ENCODE data around the gene CD8B.
"Not testable (repeated sequence)": the region's sequence is repeated elsewhere in the genome, so short reads cannot be mapped to it uniquely, and the experiment has no call there.

Gene CD8B

DNA sequence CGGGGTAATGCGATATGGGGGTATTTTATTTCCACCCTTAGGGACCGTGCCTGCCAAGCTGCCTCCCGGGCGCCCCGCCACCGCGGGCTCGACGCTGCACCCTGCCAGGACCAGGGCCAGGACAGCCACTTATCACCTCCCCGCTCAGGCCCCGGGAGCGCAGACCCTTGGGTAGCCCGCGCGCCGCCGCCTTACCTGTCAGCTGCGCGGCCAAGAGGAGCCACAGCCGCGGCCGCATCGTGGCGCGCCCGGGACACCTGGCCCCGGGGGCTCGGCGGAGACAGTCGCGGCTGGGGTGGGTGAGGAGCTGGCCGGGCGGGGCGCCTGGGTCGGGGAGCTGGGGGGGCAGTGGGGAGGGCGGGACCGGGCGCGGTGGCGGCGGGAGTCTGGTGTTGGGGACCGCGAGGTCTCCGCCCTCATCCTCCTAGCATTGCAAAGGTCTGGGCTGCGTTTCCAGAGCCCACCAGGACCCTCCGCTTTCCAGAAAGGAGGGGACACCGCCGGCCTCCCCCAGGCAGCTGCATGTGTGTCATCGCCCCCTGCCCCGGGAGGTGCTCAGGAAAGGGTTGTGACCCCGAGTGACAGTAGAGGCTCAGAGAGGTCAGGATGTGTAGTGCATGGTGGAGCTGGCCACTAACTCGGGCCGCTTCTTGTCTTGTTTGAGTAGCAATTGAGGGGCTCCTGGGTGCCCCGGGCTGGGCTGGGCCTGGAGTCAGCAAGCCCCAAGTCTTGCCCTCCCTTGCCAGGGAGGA is at the start of gene CD8B:
CD8B (minus strand) TSS at position 259 of the 752 bp plus-strand sequence; CDS start at position 238, 21 bp downstream.
- DNase-seq (ENCODE audit: low spot score) = not testable (repeated sequence)

DNA sequence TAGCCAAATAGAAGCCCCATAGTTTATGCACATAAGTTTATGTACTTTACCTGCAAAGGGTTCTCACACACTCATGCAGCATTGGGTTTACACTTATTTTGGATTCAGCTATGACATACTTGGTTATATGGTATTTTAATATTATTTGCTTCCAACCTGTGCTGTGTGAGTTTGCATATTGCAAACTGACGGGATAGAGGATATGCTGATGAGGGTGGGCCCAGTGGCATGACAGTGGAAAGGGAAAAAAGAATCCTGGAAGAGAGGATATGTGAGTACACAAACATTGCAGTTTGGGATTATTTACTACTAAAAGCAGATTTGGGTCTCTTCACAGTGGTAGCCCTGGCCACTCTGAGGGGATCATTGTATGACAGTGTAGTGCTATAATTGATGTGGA is 44.2 kb upstream of the CD8B start:
- DNase-seq (ENCODE audit: low spot score) = not testable (repeated sequence)

DNA sequence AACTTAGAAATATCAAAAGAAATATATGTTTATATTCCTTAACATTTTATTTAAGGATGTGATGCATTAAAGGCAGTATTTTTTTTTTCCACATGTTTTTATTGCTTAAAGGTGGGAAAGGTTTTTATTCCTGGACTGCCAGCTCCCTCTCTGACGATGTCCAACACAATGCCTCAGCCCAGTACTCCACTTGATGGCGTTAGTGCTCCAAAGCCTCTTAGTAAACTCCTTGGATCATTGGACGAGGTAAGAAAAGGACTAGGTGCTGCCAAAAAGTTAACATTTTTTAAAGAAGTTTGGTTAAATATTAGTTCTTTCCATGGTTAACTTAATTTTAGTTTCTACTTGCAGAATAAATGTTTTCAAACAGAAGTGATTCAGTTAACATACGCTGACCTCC is 39.0 kb upstream of the CD8B start:
- DNase-seq (ENCODE audit: low spot score) = not testable (repeated sequence)

DNA sequence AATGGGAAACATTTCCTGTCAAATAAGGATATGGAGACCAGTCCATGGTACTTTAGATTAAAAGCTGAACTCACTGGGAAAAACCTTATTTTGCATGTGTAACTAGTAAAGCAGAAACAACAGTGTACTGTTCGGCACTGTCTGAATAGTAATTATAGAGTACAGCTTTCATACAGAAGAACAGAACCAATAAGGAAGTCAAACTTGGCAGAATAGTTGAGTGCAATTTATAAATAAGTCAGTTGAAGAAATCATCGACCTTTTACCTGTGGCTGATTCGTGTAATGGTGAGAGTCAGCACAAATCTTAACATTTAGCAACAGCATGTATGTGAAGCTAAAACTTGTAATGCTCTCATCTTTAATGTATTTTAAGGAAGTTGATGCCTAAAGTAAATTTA is 24.3 kb upstream of the CD8B start:
- not testable (repeated sequence) for DNase-seq (ENCODE audit: low spot score)

DNA sequence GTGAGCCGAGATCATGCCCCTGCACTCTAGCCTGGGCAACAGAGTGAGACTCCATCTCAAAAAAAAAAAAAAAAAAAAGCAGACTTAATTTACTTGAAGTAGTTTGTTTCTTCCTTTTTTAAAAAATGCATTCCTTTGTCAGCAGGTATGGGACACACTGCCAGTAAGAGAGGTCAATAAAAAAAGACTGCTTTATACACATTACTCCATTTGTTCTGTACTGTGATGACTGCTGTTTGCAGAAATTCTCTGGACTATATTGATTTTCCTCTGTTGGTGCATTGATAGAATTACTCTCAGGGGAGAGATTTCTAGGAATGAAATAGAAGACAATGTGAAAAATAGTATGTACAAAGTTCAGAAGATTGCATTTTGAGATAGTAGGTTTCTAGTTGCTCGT is 21.2 kb upstream of the CD8B start:
- not testable (repeated sequence) for DNase-seq (ENCODE audit: low spot score)

DNA sequence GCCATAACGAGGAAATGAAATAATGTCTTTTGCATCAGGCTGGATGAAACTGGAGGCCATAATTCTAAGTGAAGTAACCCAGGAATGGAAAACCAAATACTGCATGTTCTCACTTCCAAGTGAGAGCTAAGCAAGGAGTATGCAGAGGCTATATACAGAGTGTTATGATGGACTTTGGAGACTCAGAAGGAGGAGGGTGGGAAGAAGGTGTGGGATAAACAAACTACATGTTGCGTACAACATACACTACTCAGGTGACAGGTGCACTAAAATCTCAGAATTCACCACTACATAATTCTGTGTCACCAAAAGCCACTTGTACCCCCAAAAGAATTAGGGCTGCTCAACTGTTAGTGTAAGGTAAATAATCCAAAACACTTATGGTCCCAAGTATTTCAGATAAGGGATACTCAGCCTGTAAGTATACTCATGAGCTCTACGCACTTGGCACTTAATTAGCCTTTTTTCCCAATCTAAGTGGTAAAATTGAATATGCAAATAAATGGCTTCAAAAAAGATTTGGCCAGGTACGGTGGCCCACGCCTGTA is 20.5 kb upstream of the CD8B start:
- DNase-seq (ENCODE audit: low spot score) = not testable (repeated sequence)

DNA sequence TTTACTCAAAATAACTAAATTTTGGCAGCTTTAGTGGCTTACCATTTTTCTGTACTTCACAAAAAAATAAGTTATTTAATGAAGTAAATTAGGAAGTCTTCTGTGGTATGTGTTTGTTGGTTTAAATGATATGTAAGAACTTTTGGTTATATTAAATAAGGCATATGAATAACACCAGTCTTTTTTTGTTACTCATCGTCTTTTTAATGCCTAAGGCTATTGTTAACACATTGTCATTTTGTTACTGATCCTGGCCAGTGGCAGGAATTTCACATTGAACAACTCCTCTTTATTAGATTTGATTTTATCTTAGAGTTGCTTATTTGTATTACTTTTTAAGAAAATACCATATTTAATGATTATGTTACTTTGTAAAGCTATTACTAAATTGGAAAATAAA is 17.3 kb upstream of the CD8B start:
- not testable (repeated sequence) for DNase-seq (ENCODE audit: low spot score)

DNA sequence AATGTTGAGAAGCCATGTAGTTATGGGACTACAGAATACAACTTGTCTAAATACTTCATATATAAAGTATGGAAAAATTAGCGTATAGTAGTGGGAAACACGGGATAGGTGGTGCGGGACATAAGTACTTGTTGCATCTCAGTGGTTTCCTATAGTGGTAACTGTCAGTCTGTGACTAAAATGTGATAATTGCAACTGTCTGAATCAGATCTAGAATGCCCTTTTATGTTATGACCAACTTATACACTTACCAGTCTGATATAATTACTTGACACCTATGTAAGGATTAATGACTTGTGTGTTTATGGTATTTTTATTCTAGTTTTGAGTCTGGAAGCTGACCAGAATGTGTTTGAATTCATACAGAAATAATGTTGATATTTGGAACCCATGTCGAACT is 9.3 kb upstream of the CD8B start:
- not testable (repeated sequence) for DNase-seq (ENCODE audit: low spot score)

DNA sequence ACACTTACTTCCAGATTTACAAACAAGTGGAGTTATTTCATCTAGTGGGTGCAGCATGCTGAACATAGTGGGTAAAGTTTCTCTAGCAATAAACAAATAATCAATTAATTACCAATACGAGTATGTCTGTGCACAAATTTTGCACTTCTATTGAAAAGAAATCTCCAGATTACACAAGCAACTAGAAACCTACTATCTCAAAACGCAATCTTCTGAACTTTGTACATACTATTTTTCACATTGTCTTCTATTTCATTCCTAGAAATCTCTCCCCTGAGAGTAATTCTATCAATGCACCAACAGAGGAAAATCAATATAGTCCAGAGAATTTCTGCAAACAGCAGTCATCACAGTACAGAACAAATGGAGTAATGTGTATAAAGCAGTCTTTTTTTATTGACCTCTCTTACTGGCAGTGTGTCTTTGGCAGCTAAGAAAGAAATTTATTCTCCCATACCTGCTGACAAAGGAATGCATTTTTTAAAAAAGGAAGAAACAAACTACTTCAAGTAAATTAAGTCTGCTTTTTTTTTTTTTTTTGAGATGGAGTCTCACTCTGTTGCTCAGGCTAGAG is 7.3 kb upstream of the CD8B start:
- not testable (repeated sequence) for DNase-seq (ENCODE audit: low spot score)

DNA sequence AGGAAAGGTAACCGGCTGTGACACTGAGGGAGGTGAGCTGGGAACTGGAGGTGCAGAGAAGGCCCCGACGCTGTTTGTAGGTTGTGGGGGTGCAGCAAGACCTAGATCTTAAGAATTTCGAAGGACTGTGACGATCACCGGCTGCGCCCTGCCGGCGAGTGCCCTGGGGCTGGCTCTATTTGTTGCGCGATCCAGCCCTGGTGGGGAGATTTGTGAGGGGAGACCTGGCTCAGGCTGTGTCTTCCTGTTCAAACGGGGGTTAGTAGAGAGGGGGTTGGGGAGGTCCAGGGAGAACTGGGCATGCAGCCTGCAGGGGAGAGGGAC is 656 bp upstream of the CD8B start:
- not testable (repeated sequence) for DNase-seq (ENCODE audit: low spot score)

DNA sequence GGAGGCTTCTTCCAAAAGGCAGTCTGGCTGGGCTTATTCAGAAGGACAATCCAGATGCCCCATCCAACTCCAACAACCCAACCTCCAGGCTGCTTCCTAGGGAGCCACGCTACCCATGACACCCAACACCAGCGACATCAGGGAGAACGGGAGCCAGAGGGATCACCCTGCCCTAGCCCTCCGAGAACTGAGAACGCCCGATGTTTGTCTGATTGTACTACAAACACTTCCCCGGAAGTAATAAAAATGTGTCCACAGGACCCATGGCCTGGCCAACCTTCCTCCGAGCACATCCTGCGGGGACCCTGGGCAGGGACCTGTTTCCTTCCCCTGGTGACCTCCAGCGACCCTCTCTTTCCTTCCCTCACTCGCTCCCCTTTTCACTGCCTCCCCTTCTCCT is 511 bp downstream of the CD8B start:
- not testable (repeated sequence) for DNase-seq (ENCODE audit: low spot score)

DNA sequence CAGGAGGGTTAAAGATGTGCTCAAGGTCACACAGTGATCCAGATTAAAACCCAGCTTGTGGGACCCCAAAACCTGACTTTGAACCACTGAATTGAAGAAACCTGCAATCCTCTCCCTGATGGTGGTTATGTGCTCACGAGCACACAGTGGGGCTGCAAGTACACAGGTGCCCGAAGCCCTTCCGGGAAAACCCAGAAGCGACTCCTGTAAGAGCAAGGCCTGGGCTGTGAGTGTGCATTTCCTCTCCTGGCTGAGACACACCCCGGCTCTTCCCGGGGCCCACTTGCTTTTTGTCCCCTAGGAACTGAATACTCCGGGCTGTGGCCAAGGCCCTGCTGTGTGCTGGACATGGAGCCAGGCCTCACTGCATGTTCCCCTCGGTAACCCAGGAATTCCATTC is 1.1 kb downstream of the CD8B start:
- not testable (repeated sequence) for DNase-seq (ENCODE audit: low spot score)

DNA sequence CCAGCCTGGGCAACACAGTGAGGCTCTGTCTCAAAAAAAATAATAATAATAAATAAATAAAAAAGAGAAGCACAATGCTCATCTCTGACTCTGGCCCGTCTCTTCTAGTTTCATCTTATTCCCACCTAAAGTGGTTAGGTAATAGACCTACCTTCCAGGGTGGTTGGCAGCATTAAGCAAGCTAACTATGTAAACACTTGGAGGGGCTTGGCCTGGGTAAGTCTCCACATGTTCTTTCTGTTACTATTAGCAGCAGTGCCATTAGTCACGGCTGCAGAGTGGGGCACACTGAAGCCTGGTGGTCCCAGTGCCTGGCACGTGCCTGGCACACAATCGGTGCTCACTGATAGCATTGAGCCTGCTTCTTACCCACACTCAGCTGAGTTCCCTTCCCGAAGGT is 4.0 kb downstream of the CD8B start:
- DNase-seq (ENCODE audit: low spot score) = not testable (repeated sequence)

DNA sequence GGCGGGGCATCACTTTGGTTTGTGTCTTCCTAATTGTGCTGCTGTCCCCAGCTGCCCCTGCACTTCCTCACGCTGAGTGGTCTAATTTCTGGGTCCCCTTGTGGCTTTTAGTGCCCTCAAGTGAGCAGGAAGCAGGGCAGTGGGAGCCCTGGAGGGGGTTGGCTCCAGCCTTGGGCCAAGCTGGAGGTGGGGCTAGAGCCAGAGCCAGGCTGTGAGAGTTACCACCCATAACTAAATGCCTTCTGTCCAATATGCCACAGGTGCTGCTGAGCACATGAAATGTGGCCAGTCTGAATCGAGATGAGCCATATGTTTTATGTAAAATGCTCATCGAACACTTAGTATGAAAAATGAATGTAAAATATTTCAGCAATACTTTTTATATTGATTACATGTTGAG is 5.2 kb downstream of the CD8B start:
- DNase-seq (ENCODE audit: low spot score) = not testable (repeated sequence)

DNA sequence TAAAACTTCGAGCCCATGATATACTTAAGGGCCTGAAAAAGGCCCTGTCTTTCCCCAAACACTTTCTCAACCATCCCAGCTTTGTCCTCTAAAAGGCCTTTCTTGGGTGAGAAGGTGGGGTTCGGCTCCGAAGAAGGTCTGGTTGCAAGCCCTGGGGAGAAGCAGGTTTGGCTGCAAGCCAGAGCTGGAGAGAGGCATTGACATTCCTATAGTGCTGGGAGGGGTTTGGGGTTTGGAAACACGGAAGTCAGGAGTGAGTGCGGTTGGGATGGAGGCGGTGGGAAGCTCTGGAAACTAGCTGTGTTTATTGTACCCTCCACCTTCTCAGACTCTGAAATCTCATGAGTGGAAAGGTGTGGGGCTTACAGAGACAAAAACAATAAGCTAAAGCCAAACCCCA is 5.7 kb downstream of the CD8B start:
- DNase-seq (ENCODE audit: low spot score) = not testable (repeated sequence)

DNA sequence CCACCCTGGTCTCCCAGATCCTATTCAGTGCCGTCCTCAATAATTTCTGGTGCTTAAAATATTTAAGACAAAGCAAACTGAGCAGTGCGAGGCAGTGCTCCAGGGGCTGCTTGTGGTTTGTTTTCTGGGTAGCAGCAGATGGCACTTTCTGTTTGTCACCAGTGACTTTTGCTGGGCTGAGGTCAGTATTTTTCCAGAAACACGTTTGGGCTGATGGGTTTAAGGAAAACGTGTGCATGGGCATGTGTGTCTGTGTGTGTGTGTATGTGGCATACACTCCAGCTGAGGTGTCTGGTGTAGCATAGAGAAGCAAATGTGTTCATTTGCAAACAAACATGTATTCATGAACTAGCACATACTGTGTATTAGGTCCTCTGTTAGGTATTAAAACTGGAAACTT is 10.1 kb downstream of the CD8B start:
- DNase-seq (ENCODE audit: low spot score) = not testable (repeated sequence)

DNA sequence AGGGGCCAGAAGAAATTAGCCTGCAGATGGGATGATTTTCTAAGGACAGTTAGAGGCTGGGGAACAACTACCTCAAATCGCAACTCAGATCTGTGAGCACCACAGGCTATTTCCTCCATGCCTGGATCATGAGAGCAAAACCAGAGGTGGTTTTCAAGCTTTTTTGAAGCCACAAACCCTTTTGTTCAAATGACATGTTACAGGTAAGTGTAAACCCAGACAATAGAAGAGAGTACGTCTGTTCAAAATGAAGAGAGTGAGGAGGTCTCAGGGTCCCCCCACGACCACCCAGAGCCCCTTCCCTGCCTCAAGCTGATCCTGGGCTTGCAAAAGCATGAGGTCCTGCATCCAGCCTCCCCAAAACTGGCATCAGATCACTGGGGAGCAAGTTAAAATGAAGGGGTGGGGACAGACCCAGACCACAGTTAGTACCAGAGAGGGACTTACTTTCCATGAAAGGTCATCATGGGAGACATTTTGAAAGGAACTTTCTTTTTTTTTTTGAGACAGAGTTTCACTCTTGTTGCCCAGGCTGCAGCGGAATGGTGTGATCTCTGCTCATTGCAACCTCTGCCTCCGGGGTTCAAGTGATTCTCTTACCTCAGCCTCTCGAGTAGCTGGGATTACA is 19.0 kb downstream of the CD8B start:
- not testable (repeated sequence) for DNase-seq (ENCODE audit: low spot score)

DNA sequence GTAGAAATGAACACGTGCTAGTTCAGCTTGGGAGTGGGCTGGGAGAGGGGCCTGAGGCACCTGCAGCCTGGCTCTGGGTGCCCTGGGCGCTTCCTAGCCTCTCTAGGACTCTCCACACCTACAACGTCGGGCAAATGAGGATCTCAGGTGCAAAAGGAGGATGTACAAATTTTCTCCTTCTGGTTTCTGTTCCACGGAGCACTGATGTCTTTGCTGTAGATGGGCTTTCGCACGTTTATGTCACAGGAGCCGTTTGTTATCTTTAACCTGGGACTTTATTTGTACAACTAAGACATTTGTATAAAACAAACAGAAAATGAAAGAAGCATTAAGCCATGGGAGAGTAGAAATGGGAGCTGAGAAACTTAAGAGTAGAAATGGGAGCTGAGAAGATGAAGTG is 20.4 kb downstream of the CD8B start:
- DNase-seq (ENCODE audit: low spot score) = not testable (repeated sequence)

DNA sequence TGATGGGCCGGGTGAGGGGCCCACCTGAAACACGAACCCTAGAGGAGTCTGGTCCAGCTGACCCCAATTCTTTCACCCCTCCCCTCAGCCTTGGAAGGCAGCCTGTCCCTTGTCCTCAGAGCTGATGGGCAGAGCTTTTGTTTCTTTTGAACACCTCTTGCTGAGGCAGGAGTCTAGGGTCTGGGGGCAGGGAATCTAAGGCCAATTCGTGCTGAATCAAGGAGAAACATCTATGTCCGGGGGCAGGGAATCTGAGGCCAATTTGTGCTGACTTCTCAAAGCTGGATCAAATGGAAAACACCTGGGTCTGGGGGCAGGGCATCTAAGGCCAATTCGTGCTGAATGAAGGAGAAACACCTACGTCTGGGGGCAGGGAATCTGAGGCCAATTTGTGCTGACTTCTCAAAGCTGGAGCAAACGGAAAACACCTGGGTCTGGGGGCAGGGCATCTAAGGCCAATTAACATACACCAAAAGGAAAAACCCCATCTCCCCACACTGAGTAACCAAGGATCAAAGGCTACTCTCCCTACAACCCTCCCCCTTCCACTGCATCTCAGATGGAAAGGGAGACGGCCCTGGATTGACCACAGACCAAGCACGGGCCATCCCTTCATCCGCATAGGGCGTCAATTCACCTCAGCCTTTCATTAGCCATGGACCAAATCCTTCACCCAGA is 21.7 kb downstream of the CD8B start:
- not testable (repeated sequence) for DNase-seq (ENCODE audit: low spot score)

DNA sequence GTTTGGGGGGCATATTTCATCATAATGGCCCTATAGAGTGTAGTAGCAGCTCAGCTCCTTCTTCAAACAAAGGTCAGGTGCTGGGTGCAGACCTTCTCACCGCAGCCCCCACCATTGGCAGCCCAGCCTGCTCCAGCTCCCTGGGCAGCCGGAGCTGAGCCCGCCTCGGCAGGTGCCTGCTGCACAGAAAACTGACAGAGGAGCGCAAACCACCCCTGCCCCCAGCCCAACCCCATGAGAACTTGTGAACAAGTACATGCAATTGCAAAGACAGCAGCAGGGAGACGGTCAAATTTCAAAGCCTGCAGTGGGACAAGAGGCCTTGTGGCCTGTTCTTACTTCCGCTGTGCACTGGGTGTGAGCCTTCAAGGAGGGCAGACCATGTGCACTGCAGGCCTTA is 22.2 kb downstream of the CD8B start:
- not testable (repeated sequence) for DNase-seq (ENCODE audit: low spot score)

DNA sequence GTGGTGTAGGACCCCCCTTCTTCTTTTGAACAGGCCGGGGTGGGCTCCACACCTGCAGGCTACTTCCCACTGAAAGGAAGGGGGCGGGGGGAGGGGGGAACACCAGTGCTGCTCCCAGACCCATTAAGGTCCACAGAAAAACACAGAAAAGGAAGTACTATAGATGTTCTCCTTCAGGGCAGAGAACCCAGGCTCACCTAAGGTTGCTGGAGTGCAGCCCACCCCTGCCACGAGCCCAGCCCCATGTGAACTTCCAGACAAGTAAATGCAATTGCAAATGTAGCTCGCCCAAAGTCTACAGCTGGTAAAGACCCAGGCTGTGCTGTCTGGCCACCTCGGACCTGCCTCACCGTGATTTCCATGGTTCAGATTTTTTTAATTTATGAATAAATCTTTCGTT is 24.0 kb downstream of the CD8B start:
- DNase-seq (ENCODE audit: low spot score) = not testable (repeated sequence)

DNA sequence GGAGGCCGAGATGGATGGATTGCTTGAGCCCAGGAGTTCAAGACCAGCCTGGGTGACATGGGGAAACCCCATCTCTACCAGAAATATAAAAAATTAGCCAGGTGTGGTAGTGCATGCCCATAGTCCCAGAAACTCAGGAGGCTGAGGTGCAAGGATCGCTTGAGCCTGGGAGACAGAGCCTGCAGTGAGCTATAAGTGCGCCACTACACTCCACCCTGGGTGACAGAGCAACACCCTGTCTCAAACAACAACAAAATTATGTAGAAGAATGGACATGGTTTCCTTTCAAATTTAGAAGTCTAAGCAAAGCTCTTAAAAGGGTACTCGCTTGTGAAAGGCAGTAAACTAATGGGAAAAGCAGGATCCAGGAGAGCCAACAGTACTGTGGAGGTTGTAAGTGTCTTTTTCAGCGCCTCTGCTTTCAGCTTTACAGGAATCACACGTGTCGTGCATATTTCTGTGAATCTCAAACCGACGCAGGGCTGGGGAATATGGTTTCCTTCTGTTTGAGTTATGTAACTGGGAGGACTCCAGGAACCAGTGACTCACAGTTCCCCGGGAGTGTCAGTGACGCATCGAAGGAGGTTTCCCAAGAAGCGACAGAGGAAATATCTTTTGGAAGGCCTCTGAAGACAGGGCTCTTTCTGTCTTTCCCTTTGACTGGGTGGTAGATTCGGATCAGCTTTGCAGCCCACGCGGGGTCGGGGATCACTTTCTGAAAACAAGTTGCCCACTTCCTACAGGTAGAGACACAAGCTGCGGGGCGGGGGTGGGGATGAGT is 24.6 kb downstream of the CD8B start:
- not testable (repeated sequence) for DNase-seq (ENCODE audit: low spot score)
